H1 (cell line): ENCODE measurements around the gene SLC26A6. TPM values are rescaled to one million over a fixed set of nuclear protein-coding genes. Genes with fewer than 3 reads are reported as not detected.

Source experiments
- CTCF ChIA-PET: fragments of 300-600 bp; sonication (Branson Sonifier 250); formaldehyde crosslinking; loops from one replicate; lab custom pipeline; 2021; ENCODE audit not compliant: partially characterized antibody; lab: Charles Lee
- POLR2A ChIA-PET: fragments of 300-600 bp; sonication (Branson Sonifier 250); formaldehyde crosslinking; loops from one replicate; lab custom pipeline; 2021; ENCODE audit warnings: inconsistent platforms; ENCODE audit not compliant: partially characterized antibody; lab: Charles Lee
- DNase-seq, 2 experiments: peaks; one replicate each; pipeline versions ENCODE4 v3.0.0 to v3.0.0-alpha.2; 2010 to 2022; ENCODE audit warnings: low spot score in 2 of 2, low read depth in 1 of 2, mixed read lengths in 1 of 2
- FAIRE-seq: peaks from 2 replicates; lab custom pipeline; 2011; peaks lifted over from hg19 to GRCh38; lab: Jason Lieb, UNC
- H2AFZ ChIP-seq: 2 replicates; pipeline ENCODE4 v1.8.1; 2012; ENCODE audit warnings: low read length, inconsistent platforms
- H2AK5ac ChIP-seq: 2 replicates; pipeline ENCODE4 v1.6.1; 2013; ENCODE audit warnings: low read depth, low read length
- H2BK120ac ChIP-seq: replicated peaks from 2 replicates; pipeline ENCODE3; 2013; ENCODE audit warnings: low read depth, low read length, inconsistent platforms
- H2BK12ac ChIP-seq: 2 replicates; pipeline ENCODE4 v1.6.1; 2013; ENCODE audit warnings: low read depth, low read length
- H2BK15ac ChIP-seq: 2 replicates; pipeline ENCODE4 v1.6.1; 2013; ENCODE audit warnings: low read length
- H2BK20ac ChIP-seq: 2 replicates; pipeline ENCODE4 v1.6.1; 2013; ENCODE audit warnings: low read length
- H2BK5ac ChIP-seq: 2 replicates; pipeline ENCODE4 v1.6.1; 2013; ENCODE audit warnings: low read depth, low read length
- H3K14ac ChIP-seq: 2 replicates; pipeline ENCODE4 v1.6.1; 2013; ENCODE audit warnings: inconsistent platforms; ENCODE audit not compliant: insufficient read length
- H3K18ac ChIP-seq: 2 replicates; pipeline ENCODE4 v1.6.1; 2013; ENCODE audit warnings: low read length; ENCODE audit errors: extremely low read depth
- H3K23ac ChIP-seq: 2 replicates; pipeline ENCODE4 v1.6.1; 2013; ENCODE audit warnings: inconsistent platforms; ENCODE audit not compliant: insufficient read length
- H3K23me2 ChIP-seq: 2 replicates; pipeline ENCODE4 v1.6.1; 2013; ENCODE audit warnings: low read depth, low read length
- H3K27ac ChIP-seq: 2 replicates; pipeline ENCODE4 v1.6.1; 2011; ENCODE audit warnings: low read depth, low read length, inconsistent platforms
- H3K27me3 ChIP-seq, 4 experiments: replicated peaks in 1 of 4; 1 replicate in 1 of 4; 2 replicates in 3 of 4; pipeline versions ENCODE4 v1.6.1 to v1.8.1; 2011 to 2013; ENCODE audit warnings: low read length in 3 of 4, mild to moderate bottlenecking in 3 of 4, inconsistent platforms in 2 of 4, mixed read lengths in 2 of 4, moderate library complexity in 1 of 4; ENCODE audit not compliant: control insufficient read depth in 3 of 4, insufficient read depth in 3 of 4; ENCODE audit errors: extremely low read depth in 1 of 4
- H3K36me3 ChIP-seq, 4 experiments: 2 replicates each; pipeline versions ENCODE4 v1.6.1 to v1.8.1; 2011 to 2013; ENCODE audit warnings: mild to moderate bottlenecking in 4 of 4, low read length in 3 of 4, moderate library complexity in 2 of 4, control low read depth in 1 of 4, inconsistent platforms in 1 of 4; ENCODE audit not compliant: insufficient read depth in 4 of 4, control insufficient read depth in 2 of 4
- H3K4ac ChIP-seq: replicated peaks from 2 replicates; pipeline ENCODE3; 2013; ENCODE audit warnings: low read length, low read depth, mixed read lengths, inconsistent platforms; ENCODE audit not compliant: insufficient read length
- H3K4me1 ChIP-seq, 4 experiments: replicated peaks in 1 of 4; 1 replicate in 1 of 4; 2 replicates in 3 of 4; pipeline versions ENCODE4 v1.6.1 to v1.8.1; 2011 to 2013; ENCODE audit warnings: low read length in 3 of 4, inconsistent platforms in 2 of 4, mixed read lengths in 1 of 4; ENCODE audit not compliant: insufficient read depth in 4 of 4, control insufficient read depth in 3 of 4
- H3K4me2 ChIP-seq, 2 experiments: 2 replicates each; pipeline versions ENCODE4 v1.6.1 to v1.8.1; 2011 to 2013; ENCODE audit warnings: low read depth in 2 of 2, low read length in 2 of 2, control low read depth in 1 of 2, inconsistent platforms in 1 of 2, mild to moderate bottlenecking in 1 of 2; ENCODE audit not compliant: insufficient read depth in 1 of 2
- H3K4me3 ChIP-seq, 4 experiments: fragments of 200-600, 300-600 bp in 1 of 4; sonication (generic), shearing (Covaris generic), sonication (Bioruptor Twin) in 1 of 4; 2 replicates each; pipeline versions ENCODE4 v1.5.1 to v1.8.1; 2011 to 2016; ENCODE audit warnings: low read length in 4 of 4, low read depth in 3 of 4, control low read depth in 2 of 4, inconsistent platforms in 2 of 4, mild to moderate bottlenecking in 2 of 4, mixed read lengths in 1 of 4, moderate library complexity in 1 of 4; ENCODE audit not compliant: insufficient read depth in 2 of 4; ENCODE audit errors: extremely low read depth in 1 of 4
- H3K56ac ChIP-seq: replicated peaks from 2 replicates; pipeline ENCODE3; 2013; ENCODE audit warnings: low read depth, mild to moderate bottlenecking, mixed read lengths, low read length, inconsistent platforms; ENCODE audit not compliant: insufficient read length
- H3K79me1 ChIP-seq: 2 replicates; pipeline ENCODE4 v1.6.1; 2013; ENCODE audit warnings: low read depth, low read length, control low read depth
- H3K79me2 ChIP-seq, 2 experiments: 2 replicates each; pipeline versions ENCODE4 v1.6.1 to v1.8.1; 2012 to 2013; ENCODE audit warnings: low read length in 2 of 2, mild to moderate bottlenecking in 2 of 2, inconsistent platforms in 1 of 2; ENCODE audit not compliant: insufficient read depth in 2 of 2, control insufficient read depth in 1 of 2
- H3K9ac ChIP-seq, 4 experiments: replicated peaks in 1 of 4; 1 replicate in 1 of 4; 2 replicates in 3 of 4; pipeline versions ENCODE4 v1.6.1 to v1.8.1; 2011 to 2013; ENCODE audit warnings: low read depth in 3 of 4, low read length in 3 of 4, control low read depth in 2 of 4, mild to moderate bottlenecking in 2 of 4, moderate library complexity in 2 of 4, inconsistent platforms in 1 of 4; ENCODE audit errors: extremely low read depth in 1 of 4
- H3K9me3 ChIP-seq, 2 experiments: 2 replicates each; pipeline versions ENCODE4 v1.6.1 to v1.8.1; 2012 to 2013; ENCODE audit warnings: mild to moderate bottlenecking in 2 of 2, moderate library complexity in 2 of 2, control low read depth in 1 of 2, inconsistent platforms in 1 of 2, low read depth in 1 of 2, low read length in 1 of 2, mixed read lengths in 1 of 2; ENCODE audit not compliant: insufficient read depth in 2 of 2
- H4K20me1 ChIP-seq, 2 experiments: replicated peaks in 1 of 2; 2 replicates each; pipeline versions ENCODE3 to v1.8.1; 2011 to 2013; ENCODE audit warnings: inconsistent platforms in 2 of 2, low read length in 2 of 2, mild to moderate bottlenecking in 1 of 2; ENCODE audit not compliant: insufficient read depth in 2 of 2, control insufficient read depth in 1 of 2
- H4K5ac ChIP-seq: 2 replicates; pipeline ENCODE4 v1.6.1; 2013; ENCODE audit warnings: low read length, low read depth, mixed read lengths, inconsistent platforms; ENCODE audit not compliant: insufficient read length
- H4K8ac ChIP-seq: 2 replicates; pipeline ENCODE4 v1.8.0; 2013; ENCODE audit warnings: mild to moderate bottlenecking, moderate library complexity, low read length, inconsistent platforms; ENCODE audit not compliant: insufficient read depth; ENCODE audit errors: extremely low read depth
- H4K91ac ChIP-seq: replicated peaks from 2 replicates; pipeline ENCODE3; 2013; ENCODE audit warnings: low read length, mixed read lengths, inconsistent platforms; ENCODE audit not compliant: insufficient read length
- CBX5 ChIP-seq: fragments of 300-800, 300-1000 bp; sonication (generic); IDR thresholded peaks from 2 replicates; pipeline ENCODE4 v1.7.1; 2016; ENCODE audit warnings: antibody characterized with exemption, low read length, low read depth
- KDM1A ChIP-seq: fragments of 200-600, 300-600 bp; sonication (generic); IDR thresholded peaks from 2 replicates; pipeline ENCODE4 v1.7.1; 2016; ENCODE audit warnings: mild to moderate bottlenecking, low read length, borderline replicate concordance
- POLR2A ChIP-seq, 2 experiments: IDR thresholded peaks; 1 replicate in 1 of 2; 2 replicates in 1 of 2; pipeline ENCODE4 v1.6.1; 2011; ENCODE audit warnings: low read depth in 2 of 2, low read length in 2 of 2, mild to moderate bottlenecking in 2 of 2; ENCODE audit errors: control extremely low read depth in 1 of 2
- YY1 ChIP-seq: IDR thresholded peaks from 2 replicates; pipeline ENCODE4 v1.6.1; 2011; ENCODE audit warnings: low read depth, mild to moderate bottlenecking, low read length
- WGBS, 2 experiments: shearing (Covaris generic) in 1 of 2; methylation state at CpG; one replicate each; pipeline versions ENCODE4 v1.1.6 to v1.1.7; 2013 to 2015; ENCODE audit warnings: low lambda C conversion rate in 2 of 2, mixed read lengths in 2 of 2, inconsistent platforms in 1 of 2, low coverage in 1 of 2, missing lambda C conversion rate in 1 of 2; ENCODE audit not compliant: insufficient replicate concordance in 2 of 2, insufficient coverage in 1 of 2, insufficient read length in 1 of 2; ENCODE audit errors: extremely low coverage in 1 of 2, missing lambda C conversion rate in 1 of 2; 5-methylcytosine and 5-hydroxymethylcytosine counted together
- polyA plus RNA-seq, 7 experiments: library from polyadenylated mRNA; depleted of rRNA in 3 of 7; stranded (reverse) in 5 of 7; unstranded in 2 of 7; fragments of >200 nt in 5 of 7; fragments of 200-250 nt in 2 of 7; gene quantifications; 1 replicate in 5 of 7; 2 replicates in 1 of 7; 4 replicates in 1 of 7; pipeline versions ENCODE4 v1.2.1 to v1.2.3, GENCODE V29; 2011 to 2013; ENCODE audit warnings: missing spikeins in 2 of 7, mixed read lengths in 2 of 7
- total RNA-seq: library from RNA; stranded (reverse); fragmentation: NEBNext Ultra II Directional; extraction: Animal tissue kit (Norgen Biotek cat#: 25700); gene quantifications from 2 replicates; pipeline ENCODE4 v1.2.1, GENCODE V29; 2021

SLC26A6 gene
- total and polyA plus RNA-seq, 2 of the 8 experiments (the other 6 are each of a cell fraction or from before 2014, with no cell fraction given): 50.4 to 58.0 TPM

DNA sequence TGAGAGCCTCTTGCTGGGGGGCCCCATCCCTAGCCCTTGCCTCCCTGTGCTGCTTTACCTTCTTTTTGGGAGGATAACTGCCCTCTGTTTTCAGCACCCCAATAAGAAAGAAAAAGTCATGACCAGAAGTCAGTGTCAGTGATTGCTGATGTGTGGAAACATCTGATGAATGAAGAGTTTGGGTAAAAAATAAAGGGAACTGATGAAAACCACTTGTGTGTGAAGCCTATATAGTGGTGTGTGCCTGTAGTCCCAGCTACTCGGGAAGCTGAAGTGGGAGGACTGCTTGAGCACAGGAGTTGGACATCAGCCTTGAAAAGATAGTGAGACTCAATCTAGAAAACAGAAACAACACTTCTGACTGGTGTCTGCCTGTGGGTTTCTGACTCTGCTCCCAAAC lies 37.3 kb upstream of the SLC26A6 start:
- Histone ChIP-seq H4K20me1 (peaks cover 0 to 2% of the 10 kb centered on the region in 2 experiments), H3K27me3 (no peaks in the 10 kb centered on the region), H3K4me2 (no peak overlapping the region), H2BK5ac (no peak overlapping the region), H2AK5ac (no peak overlapping the region), H3K79me1 (no peaks in the 10 kb centered on the region), H2AFZ (no peak overlapping the region), H2BK12ac (no peak overlapping the region), H3K4me1 (no peaks in the 10 kb centered on the region), H3K23me2 (no peaks in the 10 kb centered on the region), H3K79me2 (no peaks in the 10 kb centered on the region), H4K91ac (no peak overlapping the region), H3K27ac (no peak overlapping the region), H3K4ac (no peak overlapping the region), H4K8ac (no peak overlapping the region), H3K56ac (no peak overlapping the region), H3K18ac (no peak overlapping the region), H2BK20ac (no peak overlapping the region), H3K9ac (no peak overlapping the region), H3K4me3 (no peak overlapping the region), H3K9me3 (no peaks in the 10 kb centered on the region), H2BK120ac (no peak overlapping the region), H3K36me3 (peaks cover 8 to 31% (median 16%) of the 10 kb centered on the region in 4 experiments; a peak in 7 of 8 replicates), H3K14ac (no peak overlapping the region), H2BK15ac (no peak overlapping the region), H4K5ac (no peak overlapping the region), H3K23ac (no peak overlapping the region)
- ChIA-PET CTCF (no interaction called here), POLR2A (interaction anchor here (1.6 to 15.0 kb wide), 2 partner anchors 6 to 14 kb away, joined by 6 to 175 read pairs; partner anchors contain the start of genes CELSR3 and NCKIPSD)
- DNase-seq: no peak
- FAIRE-seq: no peak
- WGBS, 2 experiments: 87% methylated on average over 1 of the region's 1 CpG; no CpG with 5 or more reads in 1 of the 2 experiments
- TF ChIP-seq POLR2A (IDR thresholded peaks at IDR 0.05; ENCODE audit: control extremely low read depth in 1 of 2, low read depth in 2 of 2, low read length in 2 of 2) (no peak), YY1 (no peak), CBX5 (no peak), KDM1A (no peak)
